ENCODE measurements around the gene ARHGAP25. TPM values are rescaled to one million over a fixed set of nuclear protein-coding genes. Genes with fewer than 3 reads are reported as not detected.

ARHGAP25 gene
- total and polyA plus RNA-seq, 2 donors (not counting 3 experiments of a cell fraction or from before 2014, with no cell fraction given), result 0.50 to 2.0 TPM

DNA sequence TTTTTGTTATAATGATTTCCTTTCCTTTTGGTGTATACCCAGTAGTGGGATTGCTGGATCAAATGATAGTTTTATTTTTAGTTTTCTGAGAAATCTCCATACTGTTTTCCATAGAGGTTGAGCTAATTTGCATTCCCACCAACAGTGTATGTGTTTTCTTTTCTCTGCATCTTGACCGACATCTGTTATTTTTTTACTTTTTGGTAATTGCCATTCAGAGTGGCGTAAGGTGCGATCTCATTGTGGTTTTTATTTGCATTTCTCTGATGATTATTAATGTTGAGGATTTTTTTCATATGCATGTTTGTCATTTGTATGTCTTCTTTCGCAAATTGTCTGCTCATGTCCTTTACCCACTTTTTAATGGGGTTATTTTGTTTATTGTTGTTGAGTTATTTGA is 58.1 kb downstream of the ARHGAP25 start:
- Histone ChIP-seq H4K20me1 (replicated peaks; ENCODE audit: control insufficient read depth, extremely low read depth, insufficient read depth, low read length) (no peaks in the 10 kb centered on the region), H3K9me3 (replicated peaks; ENCODE audit: control insufficient read depth, insufficient read depth, low read length) (no peaks in the 10 kb centered on the region), H3K27ac (ENCODE audit: insufficient read depth, low read depth, low read length) (no peak overlapping the region), H3K9ac (replicated peaks; ENCODE audit: extremely low read depth, insufficient read depth, low read length) (no peak overlapping the region), H3K36me3 (ENCODE audit: control insufficient read depth in 2 of 2, extremely low read depth in 1 of 2, insufficient read depth in 2 of 2, low read length in 2 of 2) (no peaks in the 10 kb centered on the region), H3K4me1 (ENCODE audit: control insufficient read depth, extremely low read depth, insufficient read depth, low read length) (peaks cover 15% of the 10 kb centered on the region), H2AFZ (ENCODE audit: low read depth, low read length) (no peak overlapping the region), H3K79me2 (ENCODE audit: control insufficient read depth, insufficient read depth, low read length) (no peaks in the 10 kb centered on the region), H3K27me3 (ENCODE audit: control insufficient read depth in 2 of 2, insufficient read depth in 2 of 2, low read length in 2 of 2) (peaks cover 0 to 5% of the 10 kb centered on the region in 2 experiments), H3K4me3 (replicated peaks in 1 of 3; ENCODE audit: insufficient read depth in 1 of 3, low read depth in 1 of 3, low read length in 3 of 3) (no peak overlapping the region), H3K4me2 (ENCODE audit: insufficient read depth, low read length) (no peak overlapping the region), H3K9me1 (replicated peaks; ENCODE audit: control insufficient read depth, extremely low read depth, insufficient read depth, low read length) (no peaks in the 10 kb centered on the region)
- dilution Hi-C loops (cut with MboI; ENCODE audit: extremely low pct_ligation_motif_present, low sequenced_read_pairs), result no loop called here
- no TSS peak for BruUV-seq (replicated peaks)
- POLR2A ChIA-PET, result no interaction called here
- intact Hi-C loops (cut with micrococcal nuclease), result no loop called here
- FAIRE-seq (no peak), DNase-seq (ENCODE audit: low read depth, low spot score) (no peak)
- CTCF ChIA-PET, result interaction anchor here (1.6 kb wide), 1 partner anchor 13 kb away, joined by 6 read pairs; no protein-coding TSS in a partner anchor
- TF ChIP-seq POLR2AphosphoS5 (IDR thresholded peaks at IDR 0.05; ENCODE audit: insufficient read depth, low read depth, low read length), result no peak
- no peak for TF ChIP-seq JUN (IDR thresholded peaks at IDR 0.05; ENCODE audit: borderline replicate concordance, insufficient read depth, insufficient read length, low read depth)

DNA sequence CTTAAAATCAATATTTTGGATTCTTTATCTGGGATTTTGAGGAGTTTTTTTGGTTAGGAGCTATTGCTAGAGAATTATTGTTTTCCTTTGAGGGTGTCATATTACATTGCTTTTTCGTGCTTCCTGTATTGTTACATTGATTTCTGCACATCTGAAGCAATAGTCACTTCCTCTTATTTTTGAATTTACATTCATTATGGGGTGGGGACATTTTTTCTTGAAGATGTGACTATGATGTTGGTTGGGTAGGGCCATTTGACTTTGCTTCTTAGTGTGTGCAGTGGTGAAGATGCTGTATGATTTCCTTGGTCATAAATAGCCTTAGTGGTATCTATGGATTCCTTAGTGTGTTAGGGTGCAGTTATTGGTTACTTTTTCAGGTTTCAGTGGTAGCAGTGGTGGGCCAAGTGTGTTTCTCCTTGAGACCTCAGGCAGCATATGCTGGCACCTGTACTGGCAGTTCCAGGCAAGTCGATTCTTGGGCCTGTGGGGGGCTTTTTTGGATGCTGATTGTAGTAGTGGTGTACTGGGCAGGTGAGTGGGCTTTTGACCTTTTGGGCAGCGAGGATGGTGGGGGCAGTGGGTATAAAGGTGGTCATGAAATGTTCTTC is 61.8 kb downstream of the ARHGAP25 start:
- no peaks in the 10 kb centered on the region for H3K36me3 ChIP-seq (ENCODE audit: control insufficient read depth in 2 of 2, extremely low read depth in 1 of 2, insufficient read depth in 2 of 2, low read length in 2 of 2)
- DNase-seq (ENCODE audit: low read depth, low spot score), result peak; percentile 35
- H3K4me2 ChIP-seq (ENCODE audit: insufficient read depth, low read length), result peak overlapping the region; percentile 30
- H3K4me3 ChIP-seq (replicated peaks in 1 of 3; ENCODE audit: insufficient read depth in 1 of 3, low read depth in 1 of 3, low read length in 3 of 3), result no peak overlapping the region
- FAIRE-seq, result peak; percentile 35
- H3K9ac ChIP-seq (replicated peaks; ENCODE audit: extremely low read depth, insufficient read depth, low read length), result no peak overlapping the region
- no peaks in the 10 kb centered on the region for H3K9me3 ChIP-seq (replicated peaks; ENCODE audit: control insufficient read depth, insufficient read depth, low read length)
- peaks cover 2 to 3% of the 10 kb centered on the region in 2 experiments for H3K27me3 ChIP-seq (ENCODE audit: control insufficient read depth in 2 of 2, insufficient read depth in 2 of 2, low read length in 2 of 2)
- POLR2A ChIA-PET, result no interaction called here
- no TSS peak for BruUV-seq (replicated peaks)
- H3K9me1 ChIP-seq (replicated peaks; ENCODE audit: control insufficient read depth, extremely low read depth, insufficient read depth, low read length), result no peaks in the 10 kb centered on the region
- CTCF ChIA-PET, result interaction anchor here (1.0 to 1.2 kb wide), 2 partner anchors 11 to 45 kb away, joined by 3 to 4 read pairs; no protein-coding TSS in a partner anchor
- intact Hi-C loops (cut with micrococcal nuclease) (loop anchor here (5.0 kb wide), 1 partner anchor 36 kb away; no protein-coding TSS in a partner anchor), dilution Hi-C loops (cut with MboI; ENCODE audit: extremely low pct_ligation_motif_present, low sequenced_read_pairs) (no loop called here)
- no peak overlapping the region for H3K27ac ChIP-seq (ENCODE audit: insufficient read depth, low read depth, low read length)
- peak; percentile 36 for TF ChIP-seq JUN (IDR thresholded peaks at IDR 0.05; ENCODE audit: borderline replicate concordance, insufficient read depth, insufficient read length, low read depth)
- TF ChIP-seq POLR2A (IDR thresholded peaks at IDR 0.05; ENCODE audit: low read depth, low read length), result no peak
- no peak overlapping the region for H2AFZ ChIP-seq (ENCODE audit: low read depth, low read length)
- H3K79me2 ChIP-seq (ENCODE audit: control insufficient read depth, insufficient read depth, low read length), result no peaks in the 10 kb centered on the region
- peaks cover 15% of the 10 kb centered on the region for H3K4me1 ChIP-seq (ENCODE audit: control insufficient read depth, extremely low read depth, insufficient read depth, low read length)
- H4K20me1 ChIP-seq (replicated peaks; ENCODE audit: control insufficient read depth, extremely low read depth, insufficient read depth, low read length), result no peaks in the 10 kb centered on the region

All from endothelial cell of umbilical vein (primary cell).